SU-DHL-6 (cell line): Measurements from ENCODE around the gene IFNGR2.

Experiments used
- H2AFZ ChIP-seq: fragments of 200-600 bp; sonication (generic); 2 replicates; pipeline ENCODE4 v1.6.1; 2014; ENCODE audit warnings: low read depth, mild to moderate bottlenecking, moderate library complexity, mixed read lengths, antibody characterized with exemption, low read length; ENCODE audit not compliant: severe bottlenecking
- H3F3A ChIP-seq: fragments of 200-600 bp; shearing (Covaris generic); 2 replicates; pipeline ENCODE4 v1.6.0; 2016; ENCODE audit warnings: antibody characterized with exemption, mild to moderate bottlenecking; ENCODE audit not compliant: insufficient read depth
- H3K27ac ChIP-seq: fragments of 200-600 bp; sonication (generic); 2 replicates; pipeline ENCODE4 v1.5.1; 2016; ENCODE audit warnings: low read depth, mild to moderate bottlenecking, low read length, moderate library complexity, mixed read lengths
- H3K27me3 ChIP-seq: fragments of 200-600 bp; sonication (generic), shearing (Covaris generic); 2 replicates; pipeline ENCODE4 v1.6.0; 2014; ENCODE audit warnings: mild to moderate bottlenecking, low read length
- H3K36me3 ChIP-seq: fragments of 200-600 bp; sonication (generic); 2 replicates; pipeline ENCODE4 v1.6.1; 2014; ENCODE audit warnings: mild to moderate bottlenecking, low read length, mixed read lengths
- H3K4me2 ChIP-seq: fragments of 300-600, 200-600 bp; shearing (Covaris generic), sonication (generic); 2 replicates; pipeline ENCODE4 v1.6.0; 2014; ENCODE audit warnings: low read length, low read depth, mild to moderate bottlenecking; ENCODE audit not compliant: poor library complexity, severe bottlenecking
- H3K4me3 ChIP-seq: fragments of 200-600 bp; sonication (generic); 2 replicates; pipeline ENCODE4 v1.5.1; 2014; ENCODE audit warnings: antibody characterized with exemption, low read length, mild to moderate bottlenecking, mixed read lengths; ENCODE audit not compliant: insufficient read depth, poor library complexity, severe bottlenecking
- H3K79me2 ChIP-seq: fragments of 200-600 bp; sonication (generic); 2 replicates; pipeline ENCODE4 v1.6.1; 2014; ENCODE audit warnings: mild to moderate bottlenecking, low read length, moderate library complexity; ENCODE audit not compliant: insufficient read depth
- H3K9ac ChIP-seq: fragments of 200-600 bp; sonication (generic); 2 replicates; pipeline ENCODE4 v1.7.0; 2014; ENCODE audit warnings: mild to moderate bottlenecking, low read length
- H3K9me2 ChIP-seq: fragments of 200-600 bp; sonication (generic); replicated peaks from 2 replicates; pipeline ENCODE4 v1.6.1; 2014; ENCODE audit warnings: low read length; ENCODE audit not compliant: insufficient read depth
- H3K9me3 ChIP-seq: fragments of 200-600 bp; sonication (generic); 2 replicates; pipeline ENCODE4 v1.6.1; 2014; ENCODE audit warnings: low read length, mixed read lengths; ENCODE audit not compliant: insufficient read depth
- H4K20me1 ChIP-seq: fragments of 200-600 bp; sonication (generic); 2 replicates; pipeline ENCODE4 v1.6.1; 2014; ENCODE audit warnings: low read depth, mild to moderate bottlenecking, antibody characterized with exemption, low read length, moderate library complexity, mixed read lengths
- EZH2phosphoT487 ChIP-seq: fragments of 200-600 bp; sonication (generic), shearing (Covaris generic); conservative IDR thresholded peaks from 2 replicates; pipeline ENCODE4 v1.6.1; 2018; ENCODE audit warnings: mild to moderate bottlenecking, antibody characterized with exemption, low read length, moderate library complexity, mixed read lengths
- TF ChIP-seq, protein P1 (sequence below): fragments of 200-600 bp; sonication (generic); IDR thresholded peaks from one replicate; pipeline ENCODE4 v1.5.1; 2017; ENCODE audit warnings: antibody characterized with exemption, mild to moderate bottlenecking, low read length, moderate library complexity; ENCODE audit not compliant: insufficient read depth, poor library complexity, severe bottlenecking

IFNGR2 gene

DNA sequence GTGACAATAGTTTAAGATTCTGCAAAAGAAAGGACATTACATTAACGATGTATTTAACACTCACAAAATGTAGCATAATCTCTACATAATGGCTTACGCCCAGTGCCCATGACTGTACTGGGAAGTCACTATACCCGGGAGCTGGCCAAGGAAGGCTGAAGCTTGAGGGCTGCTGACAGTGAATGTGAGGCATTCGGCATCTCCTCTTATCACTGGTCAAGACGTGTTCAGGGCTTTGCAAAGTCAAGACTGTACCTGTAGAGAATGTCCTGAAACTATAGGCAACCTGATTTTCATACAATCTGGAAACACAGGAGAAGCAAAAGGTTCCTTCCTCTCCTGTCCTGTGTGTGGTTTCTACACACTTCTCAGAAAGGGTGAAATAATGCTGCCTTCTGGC lies 12.7 kb upstream of the IFNGR2 start:
- H3F3A ChIP-seq, result peaks cover 13% of the 10 kb centered on the region
- no peaks in the 10 kb centered on the region for H3K9me2 ChIP-seq
- H4K20me1 ChIP-seq, result no peaks in the 10 kb centered on the region
- no peaks in the 10 kb centered on the region for H3K9me3 ChIP-seq
- no peaks in the 10 kb centered on the region for H3K79me2 ChIP-seq
- no peaks in the 10 kb centered on the region for H3K27me3 ChIP-seq
- no peak overlapping the region for H3K27ac ChIP-seq
- no peak overlapping the region for H3K9ac ChIP-seq
- TF ChIP-seq EZH2phosphoT487, result no peak
- TF ChIP-seq, protein P1, sequence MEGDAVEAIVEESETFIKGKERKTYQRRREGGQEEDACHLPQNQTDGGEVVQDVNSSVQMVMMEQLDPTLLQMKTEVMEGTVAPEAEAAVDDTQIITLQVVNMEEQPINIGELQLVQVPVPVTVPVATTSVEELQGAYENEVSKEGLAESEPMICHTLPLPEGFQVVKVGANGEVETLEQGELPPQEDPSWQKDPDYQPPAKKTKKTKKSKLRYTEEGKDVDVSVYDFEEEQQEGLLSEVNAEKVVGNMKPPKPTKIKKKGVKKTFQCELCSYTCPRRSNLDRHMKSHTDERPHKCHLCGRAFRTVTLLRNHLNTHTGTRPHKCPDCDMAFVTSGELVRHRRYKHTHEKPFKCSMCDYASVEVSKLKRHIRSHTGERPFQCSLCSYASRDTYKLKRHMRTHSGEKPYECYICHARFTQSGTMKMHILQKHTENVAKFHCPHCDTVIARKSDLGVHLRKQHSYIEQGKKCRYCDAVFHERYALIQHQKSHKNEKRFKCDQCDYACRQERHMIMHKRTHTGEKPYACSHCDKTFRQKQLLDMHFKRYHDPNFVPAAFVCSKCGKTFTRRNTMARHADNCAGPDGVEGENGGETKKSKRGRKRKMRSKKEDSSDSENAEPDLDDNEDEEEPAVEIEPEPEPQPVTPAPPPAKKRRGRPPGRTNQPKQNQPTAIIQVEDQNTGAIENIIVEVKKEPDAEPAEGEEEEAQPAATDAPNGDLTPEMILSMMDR, result no peak
- H2AFZ ChIP-seq, result no peak overlapping the region
- H3K4me3 ChIP-seq, result no peak overlapping the region
- H3K4me2 ChIP-seq, result no peak overlapping the region
- H3K36me3 ChIP-seq, result no peaks in the 10 kb centered on the region

DNA sequence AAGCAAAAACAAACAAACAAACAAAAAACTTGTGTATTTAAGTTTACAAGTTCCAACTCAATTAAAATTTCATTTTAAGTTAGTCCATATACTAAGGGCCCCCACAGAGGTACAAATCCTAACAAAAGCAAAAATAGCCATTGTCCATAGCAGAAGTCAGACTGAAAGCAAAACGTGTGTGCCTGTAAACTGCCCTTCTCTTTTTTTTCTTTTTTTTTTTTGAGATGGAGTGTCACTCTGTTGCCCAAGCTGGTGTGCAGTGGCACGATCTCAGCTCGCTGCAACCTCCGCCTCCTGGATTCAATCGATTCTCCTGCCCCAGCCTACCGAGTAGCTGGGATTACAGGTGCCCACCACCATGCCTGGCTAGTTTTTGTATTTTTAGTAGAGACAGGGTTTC lies 11.6 kb upstream of the IFNGR2 start:
- Histone ChIP-seq H3K79me2 (no peaks in the 10 kb centered on the region), H3F3A (peaks cover 13% of the 10 kb centered on the region), H3K27me3 (no peaks in the 10 kb centered on the region), H3K4me3 (no peak overlapping the region), H3K9me2 (no peaks in the 10 kb centered on the region), H4K20me1 (no peaks in the 10 kb centered on the region), H3K4me2 (no peak overlapping the region), H3K9me3 (no peaks in the 10 kb centered on the region), H3K9ac (no peak overlapping the region), H3K36me3 (no peaks in the 10 kb centered on the region), H3K27ac (no peak overlapping the region), H2AFZ (no peak overlapping the region)
- TF ChIP-seq, protein P1, result no peak
- no peak for TF ChIP-seq EZH2phosphoT487

DNA sequence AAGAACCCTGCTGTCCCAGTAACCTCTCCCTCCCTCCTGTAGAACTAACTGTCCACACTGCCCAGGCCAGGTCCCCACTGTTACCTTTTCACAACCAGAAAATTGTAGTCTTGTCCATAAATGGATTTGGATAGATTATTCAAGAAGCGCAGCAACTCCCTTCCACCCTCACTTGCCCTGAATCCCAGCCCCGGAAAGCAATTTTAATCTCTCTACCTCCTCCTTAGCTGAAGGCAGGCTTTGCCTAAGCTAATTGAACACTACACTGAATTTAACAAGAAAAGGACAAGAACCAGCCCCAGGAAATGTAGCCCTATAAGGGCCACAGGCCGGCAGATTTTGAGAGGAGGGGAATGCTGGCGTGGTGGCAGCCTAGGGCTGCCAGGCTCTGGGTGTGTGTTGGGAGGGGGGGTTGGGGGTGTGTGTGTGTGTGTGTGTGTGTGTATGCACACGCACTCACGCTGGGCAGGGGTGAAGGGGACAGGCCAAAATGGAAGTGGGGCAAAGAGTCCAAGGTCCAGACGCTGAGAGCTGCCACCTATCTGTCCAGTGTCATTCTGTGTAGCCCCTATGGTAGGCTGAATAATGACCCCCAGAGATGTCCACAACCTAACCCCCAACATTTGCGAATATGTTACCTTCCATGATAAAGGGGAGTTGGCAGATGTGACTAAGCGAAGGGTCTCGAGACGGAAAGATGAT lies 10.8 kb upstream of the IFNGR2 start:
- H3F3A ChIP-seq, result peaks cover 12% of the 10 kb centered on the region
- H3K9me3 ChIP-seq, result no peaks in the 10 kb centered on the region
- H3K36me3 ChIP-seq, result no peaks in the 10 kb centered on the region
- H2AFZ ChIP-seq, result no peak overlapping the region
- H3K27me3 ChIP-seq, result no peaks in the 10 kb centered on the region
- TF ChIP-seq, protein P1, result no peak
- TF ChIP-seq EZH2phosphoT487, result no peak
- no peak overlapping the region for H3K4me2 ChIP-seq
- H4K20me1 ChIP-seq, result no peaks in the 10 kb centered on the region
- no peak overlapping the region for H3K9ac ChIP-seq
- no peak overlapping the region for H3K27ac ChIP-seq
- H3K4me3 ChIP-seq, result no peak overlapping the region
- H3K79me2 ChIP-seq, result no peaks in the 10 kb centered on the region
- no peaks in the 10 kb centered on the region for H3K9me2 ChIP-seq
